OCI-M2 (cell line): Measurements from ENCODE around the gene INPP5J.

Experiments
- DNase-seq: peaks from one replicate; lab custom pipeline; 2025; ENCODE audit not compliant: unreplicated experiment; lab: John Stamatoyannopoulos, UW

INPP5J gene

GRCh38 chr22:31123292-31123602 lies 481 bp downstream of the INPP5J start:
- DNase-seq, result no peak

- no peak for DNase-seq
These were observed 1.5 kb downstream of the INPP5J start for GRCh38 chr22:31124290-31124689.

- DNase-seq, result no peak
These were observed 2.2 kb downstream of the INPP5J start for GRCh38 chr22:31124811-31125465.

GRCh38 chr22:31125521-31126117 lies 2.9 kb downstream of the INPP5J start:
- no peak for DNase-seq

GRCh38 chr22:31126128-31126868 lies 3.5 kb downstream of the INPP5J start:
- DNase-seq, result no peak

GRCh38 chr22:31126869-31127175 lies 4.1 kb downstream of the INPP5J start:
- no peak for DNase-seq

GRCh38 chr22:31127181-31127772 lies 4.5 kb downstream of the INPP5J start:
- no peak for DNase-seq

- no peak for DNase-seq
These were observed 5.4 kb downstream of the INPP5J start for GRCh38 chr22:31128156-31128555.

GRCh38 chr22:31130873-31131272 lies 8.1 kb downstream of the INPP5J start:
- DNase-seq, result no peak

GRCh38 chr22:31133911-31134310 lies 11.1 kb downstream of the INPP5J start:
- no peak for DNase-seq

GRCh38 chr22:31134688-31135087 lies 11.9 kb downstream of the INPP5J start:
- DNase-seq, result no peak

GRCh38 chr22:31135706-31136105 lies 12.9 kb downstream of the INPP5J start:
- no peak for DNase-seq

GRCh38 chr22:31136155-31136554 lies 13.4 kb downstream of the INPP5J start:
- DNase-seq, result no peak

GRCh38 chr22:31136711-31137110 lies 13.9 kb downstream of the INPP5J start:
- DNase-seq, result no peak

- DNase-seq, result no peak
These were observed 15.0 kb downstream of the INPP5J start for GRCh38 chr22:31137721-31138120.

GRCh38 chr22:31138126-31138525 lies 15.4 kb downstream of the INPP5J start:
- no peak for DNase-seq

- no peak for DNase-seq
These were observed 16.3 kb downstream of the INPP5J start for GRCh38 chr22:31139066-31139465.

- DNase-seq, result no peak
These were observed 17.3 kb downstream of the INPP5J start, which contains the start of gene PLA2G3 for GRCh38 chr22:31139866-31140716. TSS of gene PLA2G3 (minus strand) at chr22:31140508. CDS start at chr22:31140354, 154 bp downstream.

- no peak for DNase-seq
These were observed 18.0 kb downstream of the INPP5J start for GRCh38 chr22:31140746-31141145.

GRCh38 chr22:31141551-31141950 lies 18.8 kb downstream of the INPP5J start:
- no peak for DNase-seq

- no peak for DNase-seq
These were observed 19.5 kb downstream of the INPP5J start for GRCh38 chr22:31142285-31142684.
